Activated T-cell treated with anti-CD3 and anti-CD28 coated beads, Interleukin-2, amount 50 U/mL, for 48 hours (primary cell): ENCODE data around the gene SDHC.
A peak's percentile ranks its signal among the peaks of the same experiment; 100 is the strongest.
"Not testable (repeated sequence)": the region's sequence is repeated elsewhere in the genome, so short reads cannot be mapped to it uniquely, and the experiment has no call there.

Source experiments
- DNase-seq, 2 experiments: peaks; one replicate each; pipeline ENCODE4 v3.0.0-alpha.2; 2020

SDHC gene

GRCh38 chr1:161389158-161389557 is 75.0 kb downstream of the SDHC start:
- DNase-seq = peak in 1 of 2 experiments; percentile 20

GRCh38 chr1:161389691-161390558 is 75.7 kb downstream of the SDHC start:
- peak; percentile 93 to 95 for DNase-seq

GRCh38 chr1:161390559-161390858 is 76.3 kb downstream of the SDHC start:
- DNase-seq = no peak

- DNase-seq = not testable (repeated sequence)
Measured at GRCh38 chr1:161391136-161391535, 77.0 kb downstream of the SDHC start.

GRCh38 chr1:161391611-161392010 is 77.4 kb downstream of the SDHC start:
- no peak for DNase-seq

- no peak for DNase-seq
Measured at GRCh38 chr1:161393151-161393550, 79.0 kb downstream of the SDHC start.

- not testable (repeated sequence) for DNase-seq
Measured at GRCh38 chr1:161397038-161397437, 82.9 kb downstream of the SDHC start.

- DNase-seq = no peak
Measured at GRCh38 chr1:161398900-161399256, 84.7 kb downstream of the SDHC start.

GRCh38 chr1:161399257-161399998 is 85.2 kb downstream of the SDHC start:
- DNase-seq = peak; percentile 95 to 97

- no peak for DNase-seq
Measured at GRCh38 chr1:161402446-161402845, 88.3 kb downstream of the SDHC start.

GRCh38 chr1:161404051-161404597 is 89.9 kb downstream of the SDHC start:
- no peak for DNase-seq

GRCh38 chr1:161406551-161406950 is 92.4 kb downstream of the SDHC start:
- DNase-seq = not testable (repeated sequence)

- DNase-seq = no peak
Measured at GRCh38 chr1:161407451-161407985, 93.3 kb downstream of the SDHC start.

- DNase-seq = no peak
Measured at GRCh38 chr1:161408429-161409052, 94.4 kb downstream of the SDHC start.

- not testable (repeated sequence) for DNase-seq
Measured at GRCh38 chr1:161409848-161410635, 95.9 kb downstream of the SDHC start.

GRCh38 chr1:161410636-161410970 is 96.4 kb downstream of the SDHC start:
- DNase-seq = not testable (repeated sequence)
